ENCODE results near the gene SAPCD1. TPM values are rescaled to one million over a fixed set of nuclear protein-coding genes. Genes with fewer than 3 reads are reported as not detected.
A peak's percentile ranks its signal among the peaks of the same experiment; 100 is the strongest.

SAPCD1 gene
- total RNA-seq, 1 donor from 2014 or later, result 0.57 TPM

DNA sequence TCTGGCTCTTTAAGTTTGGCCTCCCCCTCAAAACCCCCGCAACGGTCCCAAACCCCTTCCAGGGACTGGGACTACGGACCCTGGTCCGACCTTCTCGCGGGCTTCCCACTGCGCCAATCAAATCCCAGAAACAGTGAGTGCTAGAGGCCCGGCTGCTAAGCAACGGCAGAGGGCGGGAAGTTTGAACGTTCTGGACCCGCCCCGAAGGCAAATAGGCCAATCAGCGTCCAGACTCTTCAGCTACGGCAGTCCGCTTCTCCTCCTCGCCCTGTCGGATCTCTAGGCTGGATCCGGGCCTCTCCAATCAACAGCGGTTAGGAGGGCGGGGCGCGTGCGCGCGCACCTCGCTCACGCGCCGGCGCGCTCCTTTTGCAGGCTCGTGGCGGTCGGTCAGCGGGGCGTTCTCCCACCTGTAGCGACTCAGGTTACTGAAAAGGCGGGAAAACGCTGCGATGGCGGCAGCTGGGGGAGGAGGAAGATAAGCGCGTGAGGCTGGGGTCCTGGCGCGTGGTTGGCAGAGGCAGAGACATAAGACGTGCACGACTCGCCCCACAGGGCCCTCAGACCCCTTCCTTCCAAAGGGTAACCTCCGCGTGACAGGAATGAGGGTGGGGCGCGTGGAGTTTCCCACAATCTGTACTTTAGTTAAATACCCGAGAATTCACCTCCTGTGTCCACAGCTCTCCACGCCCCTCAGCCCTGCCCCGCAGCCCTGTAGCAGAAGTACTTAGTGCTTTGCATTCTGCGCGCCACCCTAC lies 22.6 kb upstream of the SAPCD1 start, which contains the start of gene MSH5:
Gene MSH5 (plus strand): TSS at position 367 of the 758 bp plus-strand sequence. CDS start 462 bp downstream, outside the sequence.
- peak; percentile 95 for ATAC-seq
- peak; percentile 98 for DNase-seq (ENCODE audit: missing footprints)
- intact Hi-C loops (cut with DNase I), result loop anchor here (10.0 kb wide), 1 partner anchor 195 kb away; the partner anchor contains the start of genes ATP6V1G2, DDX39B and NFKBIL1

- ATAC-seq (peak; percentile 1), DNase-seq (ENCODE audit: missing footprints) (peak; percentile 74)
- intact Hi-C loops (cut with DNase I), result no loop called here
These were observed 21.8 kb upstream of the SAPCD1 start for GRCh38 chr6:31740397-31741223.

DNA sequence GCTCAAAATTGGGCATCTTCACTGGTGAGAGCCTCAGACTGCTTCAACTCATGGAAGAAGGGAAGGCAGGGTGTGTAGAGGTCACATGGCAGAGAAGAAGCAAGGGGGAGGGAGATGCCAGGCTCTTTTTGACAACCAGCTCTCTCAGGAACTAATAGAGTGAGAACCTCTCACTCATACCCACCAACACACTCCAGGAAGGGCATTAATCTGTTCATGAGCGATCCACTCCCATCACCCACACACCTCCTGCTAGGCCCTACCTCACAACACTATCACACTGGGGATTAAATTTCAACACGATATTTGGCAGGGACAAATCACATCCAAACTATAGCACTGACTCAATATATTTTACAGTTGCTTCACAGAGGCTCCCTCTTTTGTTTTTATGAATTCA lies 20.6 kb upstream of the SAPCD1 start:
- DNase-seq (ENCODE audit: missing footprints) (no peak), ATAC-seq (no peak)
- intact Hi-C loops (cut with DNase I), result no loop called here

- intact Hi-C loops (cut with DNase I), result no loop called here
- ATAC-seq, result no peak
- DNase-seq (ENCODE audit: missing footprints), result no peak
These were observed 19.6 kb upstream of the SAPCD1 start for GRCh38 chr6:31742894-31743293.

DNA sequence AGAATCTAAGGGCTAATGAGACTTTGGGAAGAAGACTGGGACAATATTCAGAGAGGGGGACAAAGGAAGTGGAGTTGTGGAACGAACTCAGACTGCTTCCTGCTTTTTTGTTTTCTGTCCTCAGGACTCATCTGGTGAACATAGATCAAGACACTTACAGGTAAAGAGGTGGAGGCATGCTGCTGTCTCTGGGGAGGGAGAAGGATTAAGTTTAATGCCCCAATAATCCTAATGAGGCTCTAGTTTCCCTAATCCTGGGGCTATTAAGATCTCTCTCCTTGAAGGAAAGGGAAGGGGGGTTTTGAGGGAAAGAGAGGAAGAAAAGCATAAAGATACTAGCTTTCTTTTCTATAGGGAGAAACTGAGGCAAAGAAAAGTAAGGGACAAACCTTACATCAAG lies 18.0 kb upstream of the SAPCD1 start:
- ATAC-seq, result no peak
- intact Hi-C loops (cut with DNase I), result no loop called here
- DNase-seq (ENCODE audit: missing footprints), result no peak

DNA sequence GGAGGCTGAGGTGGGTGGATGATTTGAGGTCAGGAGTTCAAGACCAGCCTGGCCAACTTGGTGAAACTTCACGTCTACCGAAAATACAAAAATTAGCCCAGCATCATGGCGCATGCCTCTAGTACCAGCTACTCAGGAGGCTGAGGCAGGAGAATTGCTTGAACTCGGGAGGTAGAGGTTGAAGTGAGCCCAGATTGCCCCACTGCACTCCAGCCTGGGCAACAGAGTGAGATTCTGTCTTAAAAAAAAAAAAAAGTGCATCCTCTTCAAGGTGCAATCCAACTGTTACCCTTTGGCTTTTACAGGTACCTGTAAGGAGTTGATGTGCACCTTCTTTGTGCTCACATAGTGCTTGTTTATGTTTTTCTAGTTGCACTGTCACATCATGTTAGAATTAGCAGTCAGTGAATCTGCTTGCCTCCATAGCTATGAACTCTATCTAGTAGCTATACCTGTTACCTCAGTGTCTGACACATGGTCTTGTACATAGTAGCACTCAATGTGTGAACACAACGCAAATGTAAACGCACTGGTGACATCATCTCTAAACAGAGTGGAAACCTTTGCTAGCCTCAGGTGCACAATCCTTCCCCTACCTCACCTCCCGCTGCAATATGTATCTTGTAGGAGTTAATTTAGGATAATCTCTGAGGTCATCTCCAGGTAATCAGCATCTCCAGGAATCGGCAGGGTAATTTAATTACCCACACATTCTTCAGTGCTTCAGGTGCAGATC lies 13.0 kb upstream of the SAPCD1 start:
- intact Hi-C loops (cut with DNase I), result no loop called here
- ATAC-seq (no peak), DNase-seq (ENCODE audit: missing footprints) (no peak)

DNA sequence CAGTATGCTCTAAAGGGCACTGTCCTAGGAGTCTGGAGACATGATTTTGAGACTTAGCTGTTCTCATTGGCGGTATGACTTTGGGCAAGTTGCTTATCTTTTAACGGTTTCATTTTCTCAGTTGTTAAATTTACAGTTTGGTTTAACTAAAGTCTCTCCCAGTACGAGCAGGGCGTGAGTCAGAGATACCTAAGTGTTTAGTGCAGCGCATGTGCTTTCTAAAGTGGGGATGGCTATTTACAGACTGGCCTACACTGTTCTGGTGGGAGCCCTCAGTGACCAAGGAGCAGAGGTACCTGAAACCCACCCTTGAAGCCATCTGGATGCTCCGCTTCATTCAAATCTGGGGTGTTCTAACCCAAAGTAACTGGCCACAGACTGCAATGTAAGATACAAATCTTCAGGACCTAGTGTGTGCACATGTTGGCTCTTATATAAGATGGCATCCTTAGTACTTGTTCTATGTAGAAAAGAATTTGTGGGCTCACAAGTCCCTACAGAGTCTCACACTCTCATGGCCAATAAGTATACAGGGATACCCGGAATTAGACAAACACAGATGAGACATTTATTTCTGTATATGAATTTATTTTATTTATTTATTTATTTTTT lies 11.9 kb upstream of the SAPCD1 start:
- no peak for ATAC-seq
- DNase-seq (ENCODE audit: missing footprints), result no peak
- intact Hi-C loops (cut with DNase I), result no loop called here

- DNase-seq (ENCODE audit: missing footprints), result no peak
- intact Hi-C loops (cut with DNase I), result no loop called here
- ATAC-seq, result no peak
These were observed 9.6 kb upstream of the SAPCD1 start for GRCh38 chr6:31752739-31753319.

- ATAC-seq (no peak), DNase-seq (ENCODE audit: missing footprints) (no peak)
- intact Hi-C loops (cut with DNase I), result no loop called here
These were observed 4.2 kb upstream of the SAPCD1 start for GRCh38 chr6:31758281-31758680.

GRCh38 chr6:31760790-31761189 lies 1.7 kb upstream of the SAPCD1 start:
- DNase-seq (ENCODE audit: missing footprints), result no peak
- ATAC-seq, result no peak
- intact Hi-C loops (cut with DNase I), result no loop called here

DNA sequence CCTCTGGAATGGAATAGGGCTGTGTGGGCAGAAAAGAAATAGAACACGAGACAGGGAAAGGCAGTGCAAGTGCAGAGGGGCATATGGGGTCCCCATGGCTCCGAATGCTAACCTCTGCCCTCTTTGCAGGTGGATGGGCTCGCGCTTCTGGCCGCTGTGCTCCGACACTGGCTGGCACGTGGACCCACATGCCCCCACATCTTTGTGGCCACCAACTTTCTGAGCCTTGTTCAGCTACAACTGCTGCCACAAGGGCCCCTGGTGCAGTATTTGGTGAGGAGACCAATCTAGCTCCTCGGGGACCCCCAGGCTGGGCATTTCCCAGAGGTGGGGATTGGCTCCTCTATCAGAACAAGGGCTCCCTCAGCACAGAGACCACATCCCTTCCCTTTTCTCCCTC lies 1.1 kb upstream of the SAPCD1 start:
- ATAC-seq, result no peak
- intact Hi-C loops (cut with DNase I), result no loop called here
- no peak for DNase-seq (ENCODE audit: missing footprints)

- no peak for ATAC-seq
- intact Hi-C loops (cut with DNase I), result no loop called here
- peak; percentile 53 for DNase-seq (ENCODE audit: missing footprints)
These were observed 592 bp downstream of the SAPCD1 start for GRCh38 chr6:31762878-31763618.

- ATAC-seq (peak; percentile 16), DNase-seq (ENCODE audit: missing footprints) (no peak)
- intact Hi-C loops (cut with DNase I), result no loop called here
These were observed 1.1 kb downstream of the SAPCD1 start for GRCh38 chr6:31763619-31763940.

DNA sequence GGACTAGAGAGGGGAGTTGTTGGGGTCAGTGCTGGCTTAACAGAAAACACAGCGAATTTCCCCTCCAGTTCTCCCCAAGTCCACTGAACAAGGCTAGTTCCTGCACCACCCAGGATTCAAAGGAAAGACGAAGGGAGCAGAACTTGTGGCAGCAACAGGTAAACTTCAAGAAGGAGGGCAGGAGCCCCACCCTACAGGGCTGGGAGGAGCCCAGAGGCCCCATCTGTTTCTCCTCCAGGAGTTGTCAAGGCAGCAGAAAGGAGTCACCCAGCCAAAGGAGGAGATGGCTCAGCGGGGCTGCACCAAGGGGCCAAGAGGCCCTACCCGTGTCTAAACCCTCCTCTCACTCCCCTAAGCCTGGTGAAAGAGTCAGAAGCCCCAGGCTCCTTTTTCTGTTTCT lies 1.7 kb downstream of the SAPCD1 start:
- intact Hi-C loops (cut with DNase I), result no loop called here
- DNase-seq (ENCODE audit: missing footprints) (peak; percentile 8), ATAC-seq (no peak)

- intact Hi-C loops (cut with DNase I), result no loop called here
- DNase-seq (ENCODE audit: missing footprints) (peak; percentile 56), ATAC-seq (no peak)
These were observed 3.1 kb downstream of the SAPCD1 start for GRCh38 chr6:31765559-31765909.

DNA sequence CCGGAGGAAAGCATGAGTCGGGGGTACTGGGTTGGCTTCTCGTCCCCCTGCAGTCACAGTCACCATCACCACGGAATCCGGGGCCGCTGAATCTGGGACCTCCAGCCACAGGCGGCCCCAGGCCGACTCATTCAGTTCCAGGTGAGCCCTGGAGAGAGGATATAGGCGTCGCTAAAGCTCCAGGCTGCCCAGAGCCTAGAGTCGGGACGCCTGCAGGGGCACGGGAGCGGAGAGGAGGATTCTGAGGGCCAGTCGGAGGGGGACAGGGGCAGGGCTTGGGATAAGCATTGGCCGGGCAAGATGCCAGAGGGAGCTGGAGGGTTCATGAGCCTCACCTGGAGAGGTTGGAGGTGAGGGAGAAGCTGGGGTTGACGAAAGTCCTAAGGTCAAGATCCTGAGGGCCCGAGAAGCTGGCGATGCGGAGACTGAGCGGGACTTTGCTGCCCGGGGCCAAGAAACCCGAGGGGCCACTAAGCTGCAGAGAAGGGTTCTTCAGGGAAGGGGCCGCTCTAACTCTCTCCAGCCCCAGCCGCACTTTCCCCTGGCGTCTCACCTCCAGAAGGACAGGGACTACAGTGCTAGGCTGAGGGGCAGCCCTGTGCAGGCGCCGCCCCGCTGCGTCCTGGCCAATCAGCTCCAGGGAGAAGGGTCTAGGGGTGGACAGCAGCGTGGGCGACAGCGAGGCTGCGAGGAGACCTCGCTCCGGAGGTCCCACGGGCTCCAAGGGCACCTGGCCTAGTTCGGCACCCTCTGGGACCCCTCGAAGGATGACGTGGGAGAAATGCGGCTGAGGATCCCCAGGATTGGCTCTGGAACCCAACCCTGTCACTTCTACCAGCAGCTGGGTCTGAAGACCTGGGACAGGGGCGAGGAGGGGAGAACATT lies 3.7 kb downstream of the SAPCD1 start:
- intact Hi-C loops (cut with DNase I), result no loop called here
- DNase-seq (ENCODE audit: missing footprints), result peak; percentile 65
- peak; percentile 51 for ATAC-seq

GRCh38 chr6:31767096-31767645 lies 4.7 kb downstream of the SAPCD1 start:
- ATAC-seq (no peak), DNase-seq (ENCODE audit: missing footprints) (no peak)
- intact Hi-C loops (cut with DNase I), result no loop called here
